ENCODE data around the gene CSRP1. TPM values are rescaled to one million over a fixed set of nuclear protein-coding genes. Genes with fewer than 3 reads are reported as not detected.

The CSRP1 gene
- total RNA-seq, 1 donor from 2014 or later = 729 TPM

DNA sequence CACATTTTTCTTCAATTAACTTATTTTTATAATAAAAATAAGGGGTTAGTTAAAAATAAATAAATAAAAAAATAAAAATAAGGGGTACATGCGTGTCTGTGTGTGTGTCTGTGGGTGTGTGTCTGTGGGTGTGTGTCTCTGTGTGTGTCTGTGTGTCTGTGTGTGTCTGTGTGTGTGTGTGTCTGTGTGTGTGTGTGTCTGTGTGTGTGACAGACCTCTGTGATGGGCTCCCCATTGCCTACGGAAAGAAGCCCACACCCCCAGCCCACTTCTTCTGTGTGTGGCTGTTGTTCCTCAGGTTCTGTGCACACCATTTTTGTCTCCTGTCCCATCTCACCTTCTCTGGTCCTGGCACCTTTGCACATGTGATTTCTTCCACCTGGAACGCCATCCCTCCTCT is 47.9 kb downstream of the CSRP1 start:
- no peaks in the 10 kb centered on the region for H3K9me3 ChIP-seq
- H3K36me3 ChIP-seq = no peaks in the 10 kb centered on the region
- intact Hi-C loops (cut with DNase I) = no loop called here
- no peak overlapping the region for H3K4me3 ChIP-seq
- DNase-seq (ENCODE audit: extremely low spot score in 2 of 2) = no peak
- TF ChIP-seq, protein P1, sequence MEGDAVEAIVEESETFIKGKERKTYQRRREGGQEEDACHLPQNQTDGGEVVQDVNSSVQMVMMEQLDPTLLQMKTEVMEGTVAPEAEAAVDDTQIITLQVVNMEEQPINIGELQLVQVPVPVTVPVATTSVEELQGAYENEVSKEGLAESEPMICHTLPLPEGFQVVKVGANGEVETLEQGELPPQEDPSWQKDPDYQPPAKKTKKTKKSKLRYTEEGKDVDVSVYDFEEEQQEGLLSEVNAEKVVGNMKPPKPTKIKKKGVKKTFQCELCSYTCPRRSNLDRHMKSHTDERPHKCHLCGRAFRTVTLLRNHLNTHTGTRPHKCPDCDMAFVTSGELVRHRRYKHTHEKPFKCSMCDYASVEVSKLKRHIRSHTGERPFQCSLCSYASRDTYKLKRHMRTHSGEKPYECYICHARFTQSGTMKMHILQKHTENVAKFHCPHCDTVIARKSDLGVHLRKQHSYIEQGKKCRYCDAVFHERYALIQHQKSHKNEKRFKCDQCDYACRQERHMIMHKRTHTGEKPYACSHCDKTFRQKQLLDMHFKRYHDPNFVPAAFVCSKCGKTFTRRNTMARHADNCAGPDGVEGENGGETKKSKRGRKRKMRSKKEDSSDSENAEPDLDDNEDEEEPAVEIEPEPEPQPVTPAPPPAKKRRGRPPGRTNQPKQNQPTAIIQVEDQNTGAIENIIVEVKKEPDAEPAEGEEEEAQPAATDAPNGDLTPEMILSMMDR (IDR thresholded peaks at IDR 0.05) = no peak
- TF ChIP-seq POLR2A (IDR thresholded peaks at IDR 0.05) (no peak), POLR2AphosphoS5 (IDR thresholded peaks at IDR 0.05; ENCODE audit: insufficient read depth in 1 of 2, low read depth in 1 of 2) (no peak)
- no peaks in the 10 kb centered on the region for H3K27me3 ChIP-seq
- H3K27ac ChIP-seq = peak overlapping the region; percentile 96
- peaks cover 73% of the 10 kb centered on the region for H3K4me1 ChIP-seq

DNA sequence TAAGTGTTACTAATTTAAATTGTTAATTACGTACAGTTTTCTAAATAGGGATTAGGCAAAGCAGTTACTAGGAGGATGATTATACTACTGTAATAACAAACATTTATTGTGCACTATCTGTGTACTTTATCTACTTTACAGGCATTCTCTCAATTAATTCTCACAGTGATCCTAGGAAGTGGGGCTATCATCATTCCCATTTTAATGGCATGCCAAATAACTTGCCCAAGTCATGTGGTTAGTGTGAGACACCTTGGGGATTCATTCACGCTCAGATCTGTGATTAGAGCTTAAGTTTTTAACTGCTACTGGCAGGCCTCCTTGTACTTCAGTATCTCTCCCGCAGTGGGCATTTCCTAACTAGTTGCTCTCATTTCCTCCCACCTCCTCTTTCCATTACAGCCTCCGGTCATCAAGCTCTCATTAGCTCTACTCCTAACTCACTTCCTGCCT is 49.4 kb downstream of the CSRP1 start:
- H3K27ac ChIP-seq = peak overlapping the region; percentile 74
- no peaks in the 10 kb centered on the region for H3K36me3 ChIP-seq
- TF ChIP-seq POLR2AphosphoS5 (IDR thresholded peaks at IDR 0.05; ENCODE audit: insufficient read depth in 1 of 2, low read depth in 1 of 2) (no peak), POLR2A (IDR thresholded peaks at IDR 0.05) (no peak)
- TF ChIP-seq, protein P1 (IDR thresholded peaks at IDR 0.05) = no peak
- DNase-seq (ENCODE audit: extremely low spot score in 2 of 2) = no peak
- no peak overlapping the region for H3K4me3 ChIP-seq
- H3K4me1 ChIP-seq = peaks cover 60% of the 10 kb centered on the region
- intact Hi-C loops (cut with DNase I) = no loop called here
- H3K9me3 ChIP-seq = no peaks in the 10 kb centered on the region
- H3K27me3 ChIP-seq = no peaks in the 10 kb centered on the region

DNA sequence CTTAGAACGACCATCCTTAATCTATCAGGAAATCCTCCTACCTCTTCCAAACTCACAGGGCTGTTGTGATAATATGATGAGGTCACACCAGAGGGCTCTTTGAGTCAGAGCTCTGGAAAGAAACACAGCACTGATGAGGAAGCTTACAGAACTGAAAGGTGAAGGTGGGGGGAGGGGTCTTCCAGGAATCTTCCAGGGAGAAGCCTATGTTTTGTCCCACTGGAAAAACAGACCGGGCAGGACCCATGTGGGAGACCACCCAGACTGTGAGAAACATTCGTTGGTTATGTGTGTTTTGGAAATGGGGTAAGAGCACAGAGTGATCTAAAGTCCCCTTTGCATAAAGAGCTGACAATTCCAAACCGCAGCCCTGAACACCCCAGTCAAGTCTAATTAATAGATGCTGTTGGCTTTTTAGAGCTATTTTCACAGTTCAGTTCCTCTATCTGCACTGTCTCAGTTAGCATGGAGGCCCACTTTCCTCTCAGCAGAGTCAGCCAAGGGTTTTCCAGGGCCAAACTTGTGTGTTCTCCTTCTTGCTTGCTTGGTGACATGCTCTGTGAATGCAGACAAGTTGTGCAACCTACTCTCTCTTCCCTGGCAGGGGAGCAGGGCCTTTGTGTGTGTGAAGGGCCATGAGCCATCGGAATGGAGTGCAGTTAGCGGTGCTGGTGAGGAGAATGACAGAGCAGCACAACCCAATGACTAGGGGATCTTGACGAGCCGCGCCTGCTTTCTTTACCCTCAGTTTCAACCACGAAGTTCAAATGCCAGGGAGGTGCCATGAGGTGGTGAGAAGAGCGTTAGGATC is 50.2 kb downstream of the CSRP1 start:
- Histone ChIP-seq H3K4me1 (peaks cover 57% of the 10 kb centered on the region), H3K27me3 (no peaks in the 10 kb centered on the region), H3K27ac (peak overlapping the region; percentile 74), H3K4me3 (no peak overlapping the region), H3K36me3 (no peaks in the 10 kb centered on the region), H3K9me3 (no peaks in the 10 kb centered on the region)
- peak in 1 of 2 donors; percentile 98 for DNase-seq (ENCODE audit: extremely low spot score in 2 of 2)
- intact Hi-C loops (cut with DNase I) = no loop called here
- TF ChIP-seq, protein P1 (IDR thresholded peaks at IDR 0.05) = no peak
- TF ChIP-seq POLR2AphosphoS5 (IDR thresholded peaks at IDR 0.05; ENCODE audit: insufficient read depth in 1 of 2, low read depth in 1 of 2) = peak; percentile 58 to 69

DNA sequence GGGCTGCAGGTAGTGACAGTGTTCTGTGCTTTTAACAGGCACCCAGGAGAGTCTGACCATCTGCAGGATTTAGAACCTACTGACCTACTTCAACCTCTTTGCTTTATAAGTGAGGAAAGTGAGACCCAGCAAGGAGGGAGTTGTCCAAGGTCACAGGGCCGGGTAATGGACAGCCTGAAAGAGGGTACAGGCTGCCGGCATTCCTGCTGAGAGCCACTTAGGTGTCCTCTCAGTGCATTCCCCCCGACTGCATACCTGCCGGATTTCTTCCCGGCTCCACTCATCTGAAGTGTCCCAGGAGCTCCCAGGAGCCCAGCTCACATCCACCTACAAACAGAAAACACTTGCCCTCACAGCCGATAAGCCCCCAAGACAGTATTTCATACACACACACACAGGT is 51.8 kb downstream of the CSRP1 start:
- Histone ChIP-seq H3K4me3 (no peak overlapping the region), H3K36me3 (no peaks in the 10 kb centered on the region), H3K9me3 (no peaks in the 10 kb centered on the region), H3K4me1 (peaks cover 57% of the 10 kb centered on the region), H3K27me3 (no peaks in the 10 kb centered on the region), H3K27ac (peak overlapping the region; percentile 74)
- no peak for DNase-seq (ENCODE audit: extremely low spot score in 2 of 2)
- TF ChIP-seq, protein P1 (IDR thresholded peaks at IDR 0.05) = no peak
- TF ChIP-seq POLR2AphosphoS5 (IDR thresholded peaks at IDR 0.05; ENCODE audit: insufficient read depth in 1 of 2, low read depth in 1 of 2) = no peak
- no peak for TF ChIP-seq POLR2A (IDR thresholded peaks at IDR 0.05)
- intact Hi-C loops (cut with DNase I) = no loop called here

DNA sequence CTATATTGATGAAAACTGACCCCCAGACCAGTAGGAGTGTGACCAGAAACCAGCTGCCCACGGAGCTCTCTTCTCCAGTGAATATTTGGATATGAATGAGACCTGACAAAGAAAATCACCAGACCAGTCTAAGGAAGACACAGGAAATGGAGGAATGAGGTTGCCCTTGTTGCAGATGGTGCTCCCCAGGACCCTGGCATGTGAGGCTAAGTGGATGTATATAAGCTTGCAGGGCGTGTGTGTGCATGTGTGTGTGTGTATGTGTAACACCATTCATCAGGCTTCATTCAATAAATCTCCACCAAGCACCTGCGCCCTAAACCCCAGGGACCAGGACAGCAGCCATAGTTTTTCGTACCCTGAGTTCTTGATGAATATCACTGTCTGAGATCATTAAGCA is 52.3 kb downstream of the CSRP1 start:
- Histone ChIP-seq H3K9me3 (no peaks in the 10 kb centered on the region), H3K4me3 (no peak overlapping the region), H3K27ac (peak overlapping the region; percentile 74), H3K4me1 (peaks cover 57% of the 10 kb centered on the region), H3K36me3 (no peaks in the 10 kb centered on the region), H3K27me3 (no peaks in the 10 kb centered on the region)
- intact Hi-C loops (cut with DNase I) = no loop called here
- TF ChIP-seq, protein P1 (IDR thresholded peaks at IDR 0.05) = no peak
- TF ChIP-seq POLR2A (IDR thresholded peaks at IDR 0.05) = no peak
- no peak for TF ChIP-seq POLR2AphosphoS5 (IDR thresholded peaks at IDR 0.05; ENCODE audit: insufficient read depth in 1 of 2, low read depth in 1 of 2)
- no peak for DNase-seq (ENCODE audit: extremely low spot score in 2 of 2)
